ENCODE results near the gene GPR50.

The GPR50 gene

GRCh38 chrX:151176231-151176750 is at the start of gene GPR50:
GPR50 (plus strand) TSS chrX:151176584; CDS start chrX:151176722, 138 bp downstream.
- Histone ChIP-seq H3K4me1 (ENCODE audit: control insufficient read depth in 1 of 2, insufficient read depth in 2 of 2, low read length in 2 of 2) (peaks cover 0 to 6% of the 10 kb centered on the region in 2 donors), H3K9me3 (ENCODE audit: control insufficient read depth in 1 of 2, low read length in 2 of 2) (no peaks in the 10 kb centered on the region), H3K4me3 (ENCODE audit: low read depth in 1 of 2, low read length in 2 of 2) (peak within 1 kb of the TSS in 1 of 2 donors; percentile 45), H3K27me3 (ENCODE audit: low read depth, low read length) (peaks cover 4% of the 10 kb centered on the region), H3K27ac (ENCODE audit: low read length) (no peak within 1 kb of the TSS), H3K36me3 (ENCODE audit: control insufficient read depth in 1 of 2, insufficient read depth in 2 of 2, low read length in 2 of 2) (no peaks in the 10 kb centered on the region)

- Histone ChIP-seq H3K27ac (ENCODE audit: low read length) (no peak overlapping the region), H3K4me3 (ENCODE audit: low read depth in 1 of 2, low read length in 2 of 2) (no peak overlapping the region), H3K36me3 (ENCODE audit: control insufficient read depth in 1 of 2, insufficient read depth in 2 of 2, low read length in 2 of 2) (no peaks in the 10 kb centered on the region), H3K9me3 (ENCODE audit: control insufficient read depth in 1 of 2, low read length in 2 of 2) (no peaks in the 10 kb centered on the region), H3K4me1 (ENCODE audit: control insufficient read depth in 1 of 2, insufficient read depth in 2 of 2, low read length in 2 of 2) (no peaks in the 10 kb centered on the region), H3K27me3 (ENCODE audit: low read depth, low read length) (no peaks in the 10 kb centered on the region)
Measured at GRCh38 chrX:151132531-151132930, 43.9 kb upstream of the GPR50 start.

- Histone ChIP-seq H3K27me3 (ENCODE audit: low read depth, low read length) (no peaks in the 10 kb centered on the region), H3K9me3 (ENCODE audit: control insufficient read depth in 1 of 2, low read length in 2 of 2) (no peaks in the 10 kb centered on the region)
Measured at GRCh38 chrX:151151665-151152267, 24.6 kb upstream of the GPR50 start.

GRCh38 chrX:151153086-151153485 is 23.3 kb upstream of the GPR50 start:
- no peak overlapping the region for H3K27ac ChIP-seq (ENCODE audit: low read length)
- H3K4me3 ChIP-seq (ENCODE audit: low read depth in 1 of 2, low read length in 2 of 2), result no peak overlapping the region
- no peaks in the 10 kb centered on the region for H3K9me3 ChIP-seq (ENCODE audit: control insufficient read depth in 1 of 2, low read length in 2 of 2)
- no peaks in the 10 kb centered on the region for H3K27me3 ChIP-seq (ENCODE audit: low read depth, low read length)
- H3K36me3 ChIP-seq (ENCODE audit: control insufficient read depth in 1 of 2, insufficient read depth in 2 of 2, low read length in 2 of 2), result no peaks in the 10 kb centered on the region
- H3K4me1 ChIP-seq (ENCODE audit: control insufficient read depth in 1 of 2, insufficient read depth in 2 of 2, low read length in 2 of 2), result no peaks in the 10 kb centered on the region

More at GRCh38 chrX:151151665-151152267, 24.6 kb upstream of the GPR50 start:
- no peaks in the 10 kb centered on the region for H3K36me3 ChIP-seq (ENCODE audit: control insufficient read depth in 1 of 2, insufficient read depth in 2 of 2, low read length in 2 of 2)
- no peak overlapping the region for H3K27ac ChIP-seq (ENCODE audit: low read length)
- H3K4me3 ChIP-seq (ENCODE audit: low read depth in 1 of 2, low read length in 2 of 2), result no peak overlapping the region
- no peaks in the 10 kb centered on the region for H3K4me1 ChIP-seq (ENCODE audit: control insufficient read depth in 1 of 2, insufficient read depth in 2 of 2, low read length in 2 of 2)

GRCh38 chrX:151153667-151154066 is 22.7 kb upstream of the GPR50 start:
- Histone ChIP-seq H3K27me3 (ENCODE audit: low read depth, low read length) (no peaks in the 10 kb centered on the region), H3K36me3 (ENCODE audit: control insufficient read depth in 1 of 2, insufficient read depth in 2 of 2, low read length in 2 of 2) (no peaks in the 10 kb centered on the region), H3K4me1 (ENCODE audit: control insufficient read depth in 1 of 2, insufficient read depth in 2 of 2, low read length in 2 of 2) (no peaks in the 10 kb centered on the region), H3K9me3 (ENCODE audit: control insufficient read depth in 1 of 2, low read length in 2 of 2) (no peaks in the 10 kb centered on the region), H3K4me3 (ENCODE audit: low read depth in 1 of 2, low read length in 2 of 2) (no peak overlapping the region), H3K27ac (ENCODE audit: low read length) (no peak overlapping the region)

- H3K9me3 ChIP-seq (ENCODE audit: control insufficient read depth in 1 of 2, low read length in 2 of 2), result no peaks in the 10 kb centered on the region
- H3K27me3 ChIP-seq (ENCODE audit: low read depth, low read length), result no peaks in the 10 kb centered on the region
- no peak overlapping the region for H3K4me3 ChIP-seq (ENCODE audit: low read depth in 1 of 2, low read length in 2 of 2)
- no peaks in the 10 kb centered on the region for H3K36me3 ChIP-seq (ENCODE audit: control insufficient read depth in 1 of 2, insufficient read depth in 2 of 2, low read length in 2 of 2)
- no peaks in the 10 kb centered on the region for H3K4me1 ChIP-seq (ENCODE audit: control insufficient read depth in 1 of 2, insufficient read depth in 2 of 2, low read length in 2 of 2)
- no peak overlapping the region for H3K27ac ChIP-seq (ENCODE audit: low read length)
Measured at GRCh38 chrX:151155234-151155633, 21.1 kb upstream of the GPR50 start.

- Histone ChIP-seq H3K4me3 (ENCODE audit: low read depth in 1 of 2, low read length in 2 of 2) (no peak overlapping the region), H3K4me1 (ENCODE audit: control insufficient read depth in 1 of 2, insufficient read depth in 2 of 2, low read length in 2 of 2) (no peaks in the 10 kb centered on the region), H3K27ac (ENCODE audit: low read length) (no peak overlapping the region), H3K27me3 (ENCODE audit: low read depth, low read length) (no peaks in the 10 kb centered on the region), H3K9me3 (ENCODE audit: control insufficient read depth in 1 of 2, low read length in 2 of 2) (no peaks in the 10 kb centered on the region), H3K36me3 (ENCODE audit: control insufficient read depth in 1 of 2, insufficient read depth in 2 of 2, low read length in 2 of 2) (no peaks in the 10 kb centered on the region)
Measured at GRCh38 chrX:151161690-151162089, 14.7 kb upstream of the GPR50 start.

- H3K27ac ChIP-seq (ENCODE audit: low read length), result no peak overlapping the region
- H3K9me3 ChIP-seq (ENCODE audit: control insufficient read depth in 1 of 2, low read length in 2 of 2), result no peaks in the 10 kb centered on the region
- H3K4me1 ChIP-seq (ENCODE audit: control insufficient read depth in 1 of 2, insufficient read depth in 2 of 2, low read length in 2 of 2), result no peaks in the 10 kb centered on the region
- no peaks in the 10 kb centered on the region for H3K36me3 ChIP-seq (ENCODE audit: control insufficient read depth in 1 of 2, insufficient read depth in 2 of 2, low read length in 2 of 2)
- no peaks in the 10 kb centered on the region for H3K27me3 ChIP-seq (ENCODE audit: low read depth, low read length)
- no peak overlapping the region for H3K4me3 ChIP-seq (ENCODE audit: low read depth in 1 of 2, low read length in 2 of 2)
Measured at GRCh38 chrX:151167791-151168345, 8.5 kb upstream of the GPR50 start.

GRCh38 chrX:151169783-151170182 is 6.6 kb upstream of the GPR50 start:
- H3K36me3 ChIP-seq (ENCODE audit: control insufficient read depth in 1 of 2, insufficient read depth in 2 of 2, low read length in 2 of 2), result no peaks in the 10 kb centered on the region
- H3K4me1 ChIP-seq (ENCODE audit: control insufficient read depth in 1 of 2, insufficient read depth in 2 of 2, low read length in 2 of 2), result no peaks in the 10 kb centered on the region
- no peak overlapping the region for H3K4me3 ChIP-seq (ENCODE audit: low read depth in 1 of 2, low read length in 2 of 2)
- no peak overlapping the region for H3K27ac ChIP-seq (ENCODE audit: low read length)
- H3K27me3 ChIP-seq (ENCODE audit: low read depth, low read length), result no peaks in the 10 kb centered on the region
- H3K9me3 ChIP-seq (ENCODE audit: control insufficient read depth in 1 of 2, low read length in 2 of 2), result no peaks in the 10 kb centered on the region

GRCh38 chrX:151174581-151175282 is 1.7 kb upstream of the GPR50 start:
- H3K4me1 ChIP-seq (ENCODE audit: control insufficient read depth in 1 of 2, insufficient read depth in 2 of 2, low read length in 2 of 2), result peaks cover 0 to 6% of the 10 kb centered on the region in 2 donors
- no peaks in the 10 kb centered on the region for H3K36me3 ChIP-seq (ENCODE audit: control insufficient read depth in 1 of 2, insufficient read depth in 2 of 2, low read length in 2 of 2)
- no peaks in the 10 kb centered on the region for H3K9me3 ChIP-seq (ENCODE audit: control insufficient read depth in 1 of 2, low read length in 2 of 2)
- H3K27me3 ChIP-seq (ENCODE audit: low read depth, low read length), result peaks cover 4% of the 10 kb centered on the region
- H3K4me3 ChIP-seq (ENCODE audit: low read depth in 1 of 2, low read length in 2 of 2), result no peak overlapping the region
- H3K27ac ChIP-seq (ENCODE audit: low read length), result no peak overlapping the region

- H3K36me3 ChIP-seq (ENCODE audit: control insufficient read depth in 1 of 2, insufficient read depth in 2 of 2, low read length in 2 of 2), result no peaks in the 10 kb centered on the region
- peaks cover 0 to 6% of the 10 kb centered on the region in 2 donors for H3K4me1 ChIP-seq (ENCODE audit: control insufficient read depth in 1 of 2, insufficient read depth in 2 of 2, low read length in 2 of 2)
- H3K9me3 ChIP-seq (ENCODE audit: control insufficient read depth in 1 of 2, low read length in 2 of 2), result no peaks in the 10 kb centered on the region
- peaks cover 4% of the 10 kb centered on the region for H3K27me3 ChIP-seq (ENCODE audit: low read depth, low read length)
- H3K4me3 ChIP-seq (ENCODE audit: low read depth in 1 of 2, low read length in 2 of 2), result no peak overlapping the region
- no peak overlapping the region for H3K27ac ChIP-seq (ENCODE audit: low read length)
Measured at GRCh38 chrX:151175283-151176062, 911 bp upstream of the GPR50 start.
